ENCODE results near the gene RPS6KA3. TPM values are rescaled to one million over a fixed set of nuclear protein-coding genes. Genes with fewer than 3 reads are reported as not detected.

The RPS6KA3 gene
- 10 to 100 TPM; 64.5 to 82.4 TPM for total RNA-seq

GRCh38 chrX:20266810-20267606 lies at the start of gene RPS6KA3:
RPS6KA3 (minus strand) TSS chrX:20266909; CDS start chrX:20266632, 277 bp downstream.
- peak; percentile 90 to 94 for ATAC-seq
- Mint-ChIP-seq H3K27me3 (no peaks in the 10 kb centered on the region), H3K4me3 (peak within 1 kb of the TSS; percentile 89), H3K9me3 (no peaks in the 10 kb centered on the region), H3K27ac (peak within 1 kb of the TSS; percentile 87 to 96), H3K36me3 (peaks cover 9% of the 10 kb centered on the region), H3K4me1 (ENCODE audit: low read depth in 2 of 2) (peaks cover 10 to 18% of the 10 kb centered on the region in 2 donors)
- peak; percentile 94 for DNase-seq (ENCODE audit: low spot score)

DNA sequence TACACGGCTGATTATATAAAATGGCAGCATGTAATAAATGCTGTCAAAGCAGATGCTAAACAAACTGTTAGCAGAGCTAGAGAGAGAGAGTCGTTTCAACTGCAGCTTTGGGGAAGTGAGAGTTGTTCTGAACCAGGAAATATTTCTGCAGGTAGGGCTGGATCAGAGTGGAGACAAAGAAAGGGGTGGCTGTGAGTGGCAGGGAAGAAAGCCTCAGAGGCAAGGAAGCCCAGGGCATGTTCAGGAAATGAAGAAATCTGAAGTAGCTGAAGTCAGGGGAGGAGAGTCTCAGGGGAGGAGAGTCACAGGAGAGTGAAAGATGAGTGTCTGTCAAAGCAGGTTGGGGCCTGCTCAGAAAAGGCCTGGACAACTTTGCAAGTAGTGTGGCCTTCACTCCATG lies 48.4 kb upstream of the RPS6KA3 start:
- H3K4me3 Mint-ChIP-seq = no peak overlapping the region
- no peak overlapping the region for H3K27ac Mint-ChIP-seq
- ATAC-seq (no peak), DNase-seq (ENCODE audit: low spot score) (no peak)
- no peaks in the 10 kb centered on the region for H3K9me3 Mint-ChIP-seq
- H3K4me1 Mint-ChIP-seq (ENCODE audit: low read depth in 2 of 2) = peaks cover 0 to 4% of the 10 kb centered on the region in 2 donors
- H3K27me3 Mint-ChIP-seq = peaks cover 0 to 5% of the 10 kb centered on the region in 2 donors
- H3K36me3 Mint-ChIP-seq = no peaks in the 10 kb centered on the region

- no peak overlapping the region for H3K27ac Mint-ChIP-seq
- no peaks in the 10 kb centered on the region for H3K9me3 Mint-ChIP-seq
- no peak for ATAC-seq
- DNase-seq (ENCODE audit: low spot score) = no peak
- no peaks in the 10 kb centered on the region for H3K36me3 Mint-ChIP-seq
- no peak overlapping the region for H3K4me3 Mint-ChIP-seq
- H3K4me1 Mint-ChIP-seq (ENCODE audit: low read depth in 2 of 2) = peaks cover 0 to 4% of the 10 kb centered on the region in 2 donors
- peaks cover 0 to 2% of the 10 kb centered on the region in 2 donors for H3K27me3 Mint-ChIP-seq
Measured at GRCh38 chrX:20313899-20314298, 47.2 kb upstream of the RPS6KA3 start.

GRCh38 chrX:20312018-20312417 lies 45.3 kb upstream of the RPS6KA3 start:
- ATAC-seq = no peak
- DNase-seq (ENCODE audit: low spot score) = no peak
- Mint-ChIP-seq H3K4me3 (no peak overlapping the region), H3K4me1 (ENCODE audit: low read depth in 2 of 2) (peaks cover 0 to 4% of the 10 kb centered on the region in 2 donors), H3K27me3 (peaks cover 0 to 5% of the 10 kb centered on the region in 2 donors), H3K27ac (no peak overlapping the region), H3K36me3 (no peaks in the 10 kb centered on the region), H3K9me3 (no peaks in the 10 kb centered on the region)

GRCh38 chrX:20311505-20311904 lies 44.8 kb upstream of the RPS6KA3 start:
- peaks cover 0 to 4% of the 10 kb centered on the region in 2 donors for H3K4me1 Mint-ChIP-seq (ENCODE audit: low read depth in 2 of 2)
- H3K27ac Mint-ChIP-seq = no peak overlapping the region
- no peaks in the 10 kb centered on the region for H3K9me3 Mint-ChIP-seq
- DNase-seq (ENCODE audit: low spot score) (no peak), ATAC-seq (no peak)
- H3K4me3 Mint-ChIP-seq = no peak overlapping the region
- H3K27me3 Mint-ChIP-seq = peaks cover 0 to 8% of the 10 kb centered on the region in 2 donors
- no peaks in the 10 kb centered on the region for H3K36me3 Mint-ChIP-seq

DNA sequence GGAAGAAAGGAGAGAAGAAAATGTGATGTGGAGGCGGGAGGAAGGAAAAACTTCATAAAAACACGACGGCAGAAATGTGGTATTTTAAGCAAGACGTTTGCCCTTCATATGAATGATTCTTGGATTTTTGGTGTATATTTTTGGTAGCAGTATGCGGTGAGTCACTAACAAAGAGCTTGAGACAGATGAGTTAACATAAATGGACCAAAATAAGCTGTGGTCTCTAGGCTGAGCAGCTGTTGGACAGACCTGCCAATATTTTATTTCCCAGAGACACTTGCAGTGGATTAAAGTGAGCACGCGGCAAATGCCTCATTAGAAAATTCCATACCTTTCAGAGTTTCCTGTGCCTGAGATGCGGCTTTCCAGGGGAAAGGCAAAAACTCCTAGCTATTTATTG lies 43.1 kb upstream of the RPS6KA3 start:
- Mint-ChIP-seq H3K4me3 (no peak overlapping the region), H3K27ac (no peak overlapping the region), H3K27me3 (peaks cover 0 to 8% of the 10 kb centered on the region in 2 donors), H3K4me1 (ENCODE audit: low read depth in 2 of 2) (no peaks in the 10 kb centered on the region), H3K36me3 (no peaks in the 10 kb centered on the region), H3K9me3 (no peaks in the 10 kb centered on the region)
- DNase-seq (ENCODE audit: low spot score) = no peak
- no peak for ATAC-seq

GRCh38 chrX:20306668-20307067 lies 40.0 kb upstream of the RPS6KA3 start:
- Mint-ChIP-seq H3K4me1 (ENCODE audit: low read depth in 2 of 2) (no peaks in the 10 kb centered on the region), H3K27me3 (peaks cover 0 to 5% of the 10 kb centered on the region in 2 donors), H3K9me3 (no peaks in the 10 kb centered on the region), H3K27ac (no peak overlapping the region), H3K36me3 (no peaks in the 10 kb centered on the region), H3K4me3 (no peak overlapping the region)
- no peak for DNase-seq (ENCODE audit: low spot score)
- ATAC-seq = peak in 1 of 2 donors; percentile 36

DNA sequence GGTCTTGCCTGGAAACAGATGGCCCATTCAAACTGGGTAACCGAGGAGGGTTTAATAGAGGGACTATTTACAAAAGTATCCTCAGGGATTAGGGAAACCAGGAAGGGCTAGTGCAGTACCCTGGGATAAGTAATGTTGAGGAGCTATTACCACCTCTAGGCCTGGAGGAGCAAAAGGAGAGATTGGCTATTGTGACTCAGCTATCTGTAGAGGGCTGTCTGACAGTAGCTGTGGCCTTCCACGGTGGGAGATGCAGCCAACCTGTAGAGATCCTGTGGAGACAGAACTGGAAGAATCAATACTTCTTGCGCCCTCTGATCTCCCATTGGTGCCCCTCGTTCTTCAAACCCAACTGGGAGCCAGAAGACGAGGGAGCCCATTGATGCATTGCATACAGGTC lies 34.1 kb upstream of the RPS6KA3 start:
- H3K4me3 Mint-ChIP-seq = no peak overlapping the region
- no peak for ATAC-seq
- H3K27ac Mint-ChIP-seq = no peak overlapping the region

GRCh38 chrX:20294957-20295356 lies 28.2 kb upstream of the RPS6KA3 start:
- Mint-ChIP-seq H3K27me3 (peaks cover 10 to 13% of the 10 kb centered on the region in 2 donors), H3K4me3 (no peak overlapping the region), H3K9me3 (no peaks in the 10 kb centered on the region), H3K36me3 (no peaks in the 10 kb centered on the region), H3K4me1 (ENCODE audit: low read depth in 2 of 2) (peaks cover 3 to 9% of the 10 kb centered on the region in 2 donors), H3K27ac (no peak overlapping the region)
- DNase-seq (ENCODE audit: low spot score) (no peak), ATAC-seq (no peak)

More for the DNA sequence above, 34.1 kb upstream of the RPS6KA3 start:
- Mint-ChIP-seq H3K4me1 (ENCODE audit: low read depth in 2 of 2) (peaks cover 3 to 9% of the 10 kb centered on the region in 2 donors), H3K36me3 (no peaks in the 10 kb centered on the region), H3K9me3 (no peaks in the 10 kb centered on the region), H3K27me3 (peaks cover 10% of the 10 kb centered on the region in 2 donors)
- DNase-seq (ENCODE audit: low spot score) = no peak

GRCh38 chrX:20294284-20294683 lies 27.6 kb upstream of the RPS6KA3 start:
- Mint-ChIP-seq H3K4me3 (no peak overlapping the region), H3K36me3 (no peaks in the 10 kb centered on the region), H3K27ac (no peak overlapping the region), H3K4me1 (ENCODE audit: low read depth in 2 of 2) (peaks cover 3 to 9% of the 10 kb centered on the region in 2 donors), H3K27me3 (peaks cover 10 to 13% of the 10 kb centered on the region in 2 donors), H3K9me3 (no peaks in the 10 kb centered on the region)
- no peak for ATAC-seq
- DNase-seq (ENCODE audit: low spot score) = no peak

DNA sequence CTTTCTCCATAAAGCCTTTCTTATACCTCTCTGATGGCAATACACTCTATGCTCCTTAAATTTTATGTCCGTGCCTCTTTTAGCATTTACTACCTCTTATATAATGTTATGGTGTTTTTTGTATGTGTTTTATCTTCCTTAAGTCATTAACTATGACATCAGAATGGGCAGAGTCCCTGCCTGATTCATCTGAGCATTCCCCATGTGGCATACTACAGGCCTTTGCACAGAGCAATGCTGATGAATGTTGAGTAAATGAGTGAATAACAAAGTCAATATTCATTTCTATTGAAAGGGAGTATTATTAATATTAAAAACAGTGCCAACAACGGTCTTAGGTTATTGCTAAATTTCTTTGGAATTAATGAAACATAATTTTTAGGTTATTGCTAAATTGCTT lies 18.8 kb upstream of the RPS6KA3 start:
- no peak overlapping the region for H3K27ac Mint-ChIP-seq
- no peaks in the 10 kb centered on the region for H3K4me1 Mint-ChIP-seq (ENCODE audit: low read depth in 2 of 2)

GRCh38 chrX:20284992-20285391 lies 18.3 kb upstream of the RPS6KA3 start:
- peaks cover 12% of the 10 kb centered on the region for H3K9me3 Mint-ChIP-seq
- peaks cover 0 to 19% of the 10 kb centered on the region in 2 donors for H3K27me3 Mint-ChIP-seq
- DNase-seq (ENCODE audit: low spot score) (no peak), ATAC-seq (no peak)
- no peaks in the 10 kb centered on the region for H3K4me1 Mint-ChIP-seq (ENCODE audit: low read depth in 2 of 2)
- H3K36me3 Mint-ChIP-seq = no peaks in the 10 kb centered on the region
- H3K27ac Mint-ChIP-seq = no peak overlapping the region
- no peak overlapping the region for H3K4me3 Mint-ChIP-seq

More for the DNA sequence above, 18.8 kb upstream of the RPS6KA3 start:
- Mint-ChIP-seq H3K27me3 (peaks cover 0 to 19% of the 10 kb centered on the region in 2 donors), H3K36me3 (no peaks in the 10 kb centered on the region), H3K9me3 (peaks cover 12% of the 10 kb centered on the region), H3K4me3 (no peak overlapping the region)
- ATAC-seq (no peak), DNase-seq (ENCODE audit: low spot score) (no peak)

GRCh38 chrX:20284444-20284843 lies 17.7 kb upstream of the RPS6KA3 start:
- peaks cover 12% of the 10 kb centered on the region for H3K9me3 Mint-ChIP-seq
- no peaks in the 10 kb centered on the region for H3K36me3 Mint-ChIP-seq
- H3K4me3 Mint-ChIP-seq = no peak overlapping the region
- no peaks in the 10 kb centered on the region for H3K4me1 Mint-ChIP-seq (ENCODE audit: low read depth in 2 of 2)
- H3K27ac Mint-ChIP-seq = no peak overlapping the region
- DNase-seq (ENCODE audit: low spot score) = no peak
- ATAC-seq = no peak
- H3K27me3 Mint-ChIP-seq = peaks cover 0 to 19% of the 10 kb centered on the region in 2 donors

DNA sequence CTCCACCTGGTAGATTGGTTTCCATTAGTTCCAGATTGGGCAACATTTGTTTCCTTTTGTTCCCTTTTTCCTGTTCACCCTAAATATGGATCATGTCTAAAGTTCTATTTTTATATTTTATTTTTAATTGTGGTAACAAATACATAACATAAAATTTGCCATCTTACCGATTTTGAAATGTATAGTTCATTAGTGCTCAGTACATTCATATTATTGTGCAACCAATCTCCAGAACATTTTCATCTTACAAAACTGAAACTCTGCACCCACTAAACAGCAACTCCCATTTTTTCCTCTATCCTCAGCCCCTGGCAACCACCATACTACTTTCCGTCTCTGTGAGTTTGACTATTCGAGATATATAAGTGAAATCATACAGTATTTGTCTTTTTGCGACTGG lies 14.2 kb upstream of the RPS6KA3 start:
- H3K27ac Mint-ChIP-seq = no peak overlapping the region
- H3K36me3 Mint-ChIP-seq = peaks cover 5% of the 10 kb centered on the region
- peaks cover 4% of the 10 kb centered on the region for H3K9me3 Mint-ChIP-seq
- ATAC-seq (no peak), DNase-seq (ENCODE audit: low spot score) (no peak)
- no peaks in the 10 kb centered on the region for H3K4me1 Mint-ChIP-seq (ENCODE audit: low read depth in 2 of 2)
- H3K4me3 Mint-ChIP-seq = no peak overlapping the region
- H3K27me3 Mint-ChIP-seq = peaks cover 10 to 22% of the 10 kb centered on the region in 2 donors
